GM12891 (cell line): Measurements from ENCODE around the gene PXDC1.

ENCODE experiments used
- POLR2A ChIP-seq: IDR thresholded peaks from 2 replicates; pipeline ENCODE4 v1.6.1; 2011; ENCODE audit warnings: low read depth, low read length, control low read depth
- POLR2AphosphoS5 ChIP-seq: IDR thresholded peaks from 2 replicates; pipeline ENCODE4 v1.6.1; 2011; ENCODE audit warnings: low read depth, low read length, control low read depth
- POU2F2 ChIP-seq: IDR thresholded peaks from 2 replicates; pipeline ENCODE4 v1.6.1; 2011; ENCODE audit warnings: low read depth, mild to moderate bottlenecking, control low read depth, low read length, moderate library complexity
- SPI1 ChIP-seq: IDR thresholded peaks from 2 replicates; pipeline ENCODE4 v1.6.1; 2011; ENCODE audit warnings: low read depth, low read length, control low read depth
- TAF1 ChIP-seq: IDR thresholded peaks from 2 replicates; pipeline ENCODE4 v1.6.1; 2011; ENCODE audit warnings: low read depth, low read length, control low read depth

DNA sequence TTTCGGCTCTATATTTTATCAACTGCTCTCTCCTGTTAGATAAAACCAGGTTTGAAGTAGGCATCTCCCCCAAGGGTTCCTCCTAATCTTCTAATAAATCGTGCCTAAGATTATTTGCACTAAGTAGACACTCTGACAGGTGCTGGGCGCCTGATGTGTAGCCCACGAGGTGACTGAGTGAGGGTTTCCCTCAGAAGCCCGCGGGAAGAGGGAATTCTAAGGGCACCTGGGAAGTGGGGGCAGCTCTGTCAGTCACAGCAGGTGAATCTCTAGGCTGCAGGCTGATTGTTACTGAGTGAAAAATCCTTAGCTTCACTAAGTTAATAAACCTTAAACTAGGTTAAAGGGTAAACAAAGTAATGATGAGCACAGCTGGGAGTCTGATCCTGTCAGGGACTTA is 68.2 kb downstream of the PXDC1 start:
- TF ChIP-seq POLR2A (no peak), TAF1 (no peak), POLR2AphosphoS5 (no peak), POU2F2 (no peak), SPI1 (no peak)
